Measurements from ENCODE around the gene THUMPD3. TPM values are rescaled to one million over a fixed set of nuclear protein-coding genes. Genes with fewer than 3 reads are reported as not detected.

The THUMPD3 gene
- polyA plus RNA-seq, 3 donors, result 10.2 to 13.1 (median 11.5) TPM

DNA sequence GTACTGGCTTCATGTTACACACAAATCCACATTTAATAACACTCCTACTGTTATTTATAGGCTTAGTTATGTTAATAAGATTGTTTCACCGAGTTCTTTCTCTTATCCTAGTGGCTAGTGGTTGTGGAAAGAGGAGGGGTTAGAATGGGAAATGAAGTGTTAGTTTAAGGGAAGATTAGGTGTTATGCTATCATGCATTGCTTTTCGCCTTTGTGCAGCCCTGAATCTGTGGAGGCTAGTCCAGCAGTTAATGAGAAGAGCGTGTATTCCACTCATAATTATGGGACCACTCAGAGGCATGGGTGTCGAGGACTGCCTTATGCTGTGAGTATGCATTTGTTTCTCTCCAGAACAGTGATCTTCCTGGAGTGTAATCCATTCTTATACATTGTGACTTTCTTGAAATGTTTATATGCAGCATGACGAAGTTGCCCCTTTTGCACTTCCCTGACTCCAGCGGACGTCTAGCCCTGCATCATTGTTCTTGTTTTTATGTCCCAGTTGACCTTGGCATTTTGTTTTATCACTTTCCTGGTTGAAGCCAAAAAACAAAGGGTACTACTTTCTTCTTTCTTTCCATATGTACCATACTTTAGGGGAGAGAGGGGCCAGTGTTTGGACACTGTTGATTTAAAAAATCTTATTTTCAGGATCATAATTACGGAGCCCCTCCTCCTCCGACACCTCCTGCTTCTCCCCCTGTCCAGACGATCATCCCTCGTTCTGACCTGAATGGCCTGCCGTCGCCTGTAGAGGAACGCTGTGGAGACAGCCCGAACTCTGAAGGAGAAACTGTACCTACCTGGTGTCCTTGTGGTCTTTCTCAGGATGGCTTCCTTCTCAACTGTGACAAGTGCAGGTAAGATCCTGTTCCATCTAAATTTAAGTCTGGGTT is 71.0 kb downstream of the THUMPD3 start:
- Histone ChIP-seq H3K4me3 (replicated peaks in 1 of 3; ENCODE audit: low read depth in 2 of 3, low read length in 3 of 3) (no peak overlapping the region), H3K27me3 (ENCODE audit: control insufficient read depth in 2 of 2, insufficient read depth in 2 of 2, low read length in 2 of 2) (no peaks in the 10 kb centered on the region), H2AFZ (ENCODE audit: insufficient read depth, low read depth, low read length, poor library complexity, severe bottlenecking) (no peak overlapping the region), H3K4me2 (replicated peaks; ENCODE audit: extremely low read depth, low read length, poor library complexity, severe bottlenecking) (no peak overlapping the region), H4K20me1 (ENCODE audit: insufficient read depth, low read length) (peaks cover 33% of the 10 kb centered on the region), H3K9ac (ENCODE audit: insufficient read depth, low read length, poor library complexity, severe bottlenecking) (no peak overlapping the region), H3K36me3 (replicated peaks in 1 of 2; ENCODE audit: control insufficient read depth in 1 of 2, insufficient read depth in 2 of 2, low read length in 2 of 2) (peaks cover 96 to 100% of the 10 kb centered on the region in 2 donors), H3K27ac (ENCODE audit: low read depth in 1 of 2, low read length in 2 of 2) (no peak overlapping the region), H3K4me1 (ENCODE audit: control insufficient read depth in 1 of 2, insufficient read depth in 2 of 2, low read length in 2 of 2) (no peaks in the 10 kb centered on the region), H3K9me3 (replicated peaks in 1 of 2; ENCODE audit: control insufficient read depth in 1 of 2, insufficient read depth in 1 of 2, low read length in 2 of 2) (no peaks in the 10 kb centered on the region), H3K79me2 (ENCODE audit: insufficient read depth, low read length) (peaks cover 19% of the 10 kb centered on the region)
- Mint-ChIP-seq H3K9me3 (no peaks in the 10 kb centered on the region), H3K27me3 (ENCODE audit: low read depth in 3 of 3) (no peaks in the 10 kb centered on the region), H3K4me1 (no peaks in the 10 kb centered on the region), H3K36me3 (peaks cover 85 to 86% of the 10 kb centered on the region in 2 donors), H3K4me3 (no peak overlapping the region), H3K27ac (no peak overlapping the region)
- DNase-seq, result no peak
- TF ChIP-seq, protein P1, sequence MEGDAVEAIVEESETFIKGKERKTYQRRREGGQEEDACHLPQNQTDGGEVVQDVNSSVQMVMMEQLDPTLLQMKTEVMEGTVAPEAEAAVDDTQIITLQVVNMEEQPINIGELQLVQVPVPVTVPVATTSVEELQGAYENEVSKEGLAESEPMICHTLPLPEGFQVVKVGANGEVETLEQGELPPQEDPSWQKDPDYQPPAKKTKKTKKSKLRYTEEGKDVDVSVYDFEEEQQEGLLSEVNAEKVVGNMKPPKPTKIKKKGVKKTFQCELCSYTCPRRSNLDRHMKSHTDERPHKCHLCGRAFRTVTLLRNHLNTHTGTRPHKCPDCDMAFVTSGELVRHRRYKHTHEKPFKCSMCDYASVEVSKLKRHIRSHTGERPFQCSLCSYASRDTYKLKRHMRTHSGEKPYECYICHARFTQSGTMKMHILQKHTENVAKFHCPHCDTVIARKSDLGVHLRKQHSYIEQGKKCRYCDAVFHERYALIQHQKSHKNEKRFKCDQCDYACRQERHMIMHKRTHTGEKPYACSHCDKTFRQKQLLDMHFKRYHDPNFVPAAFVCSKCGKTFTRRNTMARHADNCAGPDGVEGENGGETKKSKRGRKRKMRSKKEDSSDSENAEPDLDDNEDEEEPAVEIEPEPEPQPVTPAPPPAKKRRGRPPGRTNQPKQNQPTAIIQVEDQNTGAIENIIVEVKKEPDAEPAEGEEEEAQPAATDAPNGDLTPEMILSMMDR (IDR thresholded peaks at IDR 0.05), result no peak
- intact Hi-C loops (cut with micrococcal nuclease), result loop anchor here in 1 of 2 donors (5.0 kb wide), 1 partner anchor 57 kb away; no protein-coding TSS in a partner anchor
- 99% methylated on average over 12 of the region's 15 CpGs for WGBS (ENCODE audit: insufficient coverage)

DNA sequence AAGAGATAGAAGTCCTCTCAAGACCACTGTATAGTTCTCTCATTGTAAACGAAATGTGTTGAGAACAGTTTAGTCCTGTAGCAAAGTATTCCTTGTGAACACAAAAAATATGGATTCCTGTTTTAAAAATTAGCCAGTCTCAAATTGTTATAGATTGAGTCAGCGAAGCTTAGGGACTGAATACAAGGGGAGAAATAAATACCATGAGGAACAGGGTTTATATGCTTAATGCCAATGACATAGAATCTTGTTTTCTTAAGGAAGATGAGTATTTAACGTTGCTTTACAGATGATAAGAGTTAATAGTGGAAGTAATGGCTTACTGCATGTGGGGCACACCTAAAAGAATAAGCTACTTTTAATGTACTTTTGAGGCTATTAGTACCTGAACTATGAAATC is 72.5 kb downstream of the THUMPD3 start:
- H3K4me2 ChIP-seq (replicated peaks; ENCODE audit: extremely low read depth, low read length, poor library complexity, severe bottlenecking), result no peak overlapping the region
- TF ChIP-seq, protein P1 (IDR thresholded peaks at IDR 0.05), result no peak
- H3K9me3 ChIP-seq (replicated peaks in 1 of 2; ENCODE audit: control insufficient read depth in 1 of 2, insufficient read depth in 1 of 2, low read length in 2 of 2), result no peaks in the 10 kb centered on the region
- no peak overlapping the region for H3K4me3 Mint-ChIP-seq
- no peak overlapping the region for H3K27ac ChIP-seq (ENCODE audit: low read depth in 1 of 2, low read length in 2 of 2)
- intact Hi-C loops (cut with micrococcal nuclease), result no loop called here
- peaks cover 14% of the 10 kb centered on the region for H3K79me2 ChIP-seq (ENCODE audit: insufficient read depth, low read length)
- H3K4me3 ChIP-seq (replicated peaks in 1 of 3; ENCODE audit: low read depth in 2 of 3, low read length in 3 of 3), result no peak overlapping the region
- peak overlapping the region in 1 of 7 donors; percentile 10 for H3K27ac Mint-ChIP-seq
- H3K36me3 Mint-ChIP-seq, result peaks cover 82 to 84% of the 10 kb centered on the region in 2 donors
- H3K36me3 ChIP-seq (replicated peaks in 1 of 2; ENCODE audit: control insufficient read depth in 1 of 2, insufficient read depth in 2 of 2, low read length in 2 of 2), result peaks cover 96 to 100% of the 10 kb centered on the region in 2 donors
- no peaks in the 10 kb centered on the region for H3K4me1 Mint-ChIP-seq
- no peak overlapping the region for H3K9ac ChIP-seq (ENCODE audit: insufficient read depth, low read length, poor library complexity, severe bottlenecking)
- H3K27me3 Mint-ChIP-seq (ENCODE audit: low read depth in 3 of 3), result no peaks in the 10 kb centered on the region
- DNase-seq, result no peak
- H4K20me1 ChIP-seq (ENCODE audit: insufficient read depth, low read length), result peaks cover 43% of the 10 kb centered on the region
- no peak overlapping the region for H2AFZ ChIP-seq (ENCODE audit: insufficient read depth, low read depth, low read length, poor library complexity, severe bottlenecking)
- H3K4me1 ChIP-seq (ENCODE audit: control insufficient read depth in 1 of 2, insufficient read depth in 2 of 2, low read length in 2 of 2), result no peaks in the 10 kb centered on the region
- 100% methylated on average over 1 of the region's 3 CpGs for WGBS (ENCODE audit: insufficient coverage)
- H3K9me3 Mint-ChIP-seq, result no peaks in the 10 kb centered on the region
- no peaks in the 10 kb centered on the region for H3K27me3 ChIP-seq (ENCODE audit: control insufficient read depth in 2 of 2, insufficient read depth in 2 of 2, low read length in 2 of 2)

Other genes with a start within 250 kb of the THUMPD3 start
- 1 to 10 TPM in 1 of 3 donors, under 1 TPM in 2; 0.27 to 1.3 (median 0.87) TPM for gene SRGAP3, start 113.4 kb upstream of the THUMPD3 start, polyA plus RNA-seq
- gene SETD5, start 34.6 kb downstream of the THUMPD3 start, polyA plus RNA-seq, result 10 to 100 TPM in 2 of 3 donors, 1 to 10 TPM in 1; 4.1 to 51.5 (median 13.7) TPM
- gene LHFPL4, start 190.8 kb downstream of the THUMPD3 start, polyA plus RNA-seq, result not detected